Measurements from ENCODE around the gene CHMP6.

The CHMP6 gene

GRCh38 chr17:81021531-81022343, 30.1 kb downstream of the CHMP6 start:
- no peak for TF ChIP-seq CTCF (IDR thresholded peaks at IDR 0.05; ENCODE audit: control insufficient read depth, extremely low read depth, insufficient read depth)
- no peak for DNase-seq (ENCODE audit: low read depth)
- H3K4me3 ChIP-seq (ENCODE audit: low read depth, low read length), result no peak overlapping the region

GRCh38 chr17:81022344-81022676, 30.7 kb downstream of the CHMP6 start:
- H3K4me3 ChIP-seq (ENCODE audit: low read depth, low read length), result no peak overlapping the region
- no peak for TF ChIP-seq CTCF (IDR thresholded peaks at IDR 0.05; ENCODE audit: control insufficient read depth, extremely low read depth, insufficient read depth)
- no peak for DNase-seq (ENCODE audit: low read depth)

GRCh38 chr17:81025065-81025740, 33.6 kb downstream of the CHMP6 start:
- TF ChIP-seq CTCF (IDR thresholded peaks at IDR 0.05; ENCODE audit: control insufficient read depth, extremely low read depth, insufficient read depth), result no peak
- no peak overlapping the region for H3K4me3 ChIP-seq (ENCODE audit: low read depth, low read length)
- DNase-seq (ENCODE audit: low read depth), result no peak

- TF ChIP-seq CTCF (IDR thresholded peaks at IDR 0.05; ENCODE audit: control insufficient read depth, extremely low read depth, insufficient read depth), result no peak
- no peak overlapping the region for H3K4me3 ChIP-seq (ENCODE audit: low read depth, low read length)
- DNase-seq (ENCODE audit: low read depth), result no peak
Measured at GRCh38 chr17:81025741-81026129, 34.1 kb downstream of the CHMP6 start.

GRCh38 chr17:81026266-81027036, 34.8 kb downstream of the CHMP6 start:
- no peak for TF ChIP-seq CTCF (IDR thresholded peaks at IDR 0.05; ENCODE audit: control insufficient read depth, extremely low read depth, insufficient read depth)
- DNase-seq (ENCODE audit: low read depth), result no peak
- no peak overlapping the region for H3K4me3 ChIP-seq (ENCODE audit: low read depth, low read length)

GRCh38 chr17:81027038-81027437, 35.4 kb downstream of the CHMP6 start:
- H3K4me3 ChIP-seq (ENCODE audit: low read depth, low read length), result no peak overlapping the region
- no peak for TF ChIP-seq CTCF (IDR thresholded peaks at IDR 0.05; ENCODE audit: control insufficient read depth, extremely low read depth, insufficient read depth)
- DNase-seq (ENCODE audit: low read depth), result no peak
